ENCODE measurements around the gene LRP1-AS.

- TF ChIP-seq ZNF207 (IDR thresholded peaks at IDR 0.05; ENCODE audit: borderline replicate concordance) (no peak), POLR2AphosphoS2 (IDR thresholded peaks at IDR 0.05; ENCODE audit: low read depth, low read length) (no peak), ZBTB11 (CRISPR knock-in tag; IDR thresholded peaks at IDR 0.05) (no peak)
- TF ChIP-seq, protein P1, sequence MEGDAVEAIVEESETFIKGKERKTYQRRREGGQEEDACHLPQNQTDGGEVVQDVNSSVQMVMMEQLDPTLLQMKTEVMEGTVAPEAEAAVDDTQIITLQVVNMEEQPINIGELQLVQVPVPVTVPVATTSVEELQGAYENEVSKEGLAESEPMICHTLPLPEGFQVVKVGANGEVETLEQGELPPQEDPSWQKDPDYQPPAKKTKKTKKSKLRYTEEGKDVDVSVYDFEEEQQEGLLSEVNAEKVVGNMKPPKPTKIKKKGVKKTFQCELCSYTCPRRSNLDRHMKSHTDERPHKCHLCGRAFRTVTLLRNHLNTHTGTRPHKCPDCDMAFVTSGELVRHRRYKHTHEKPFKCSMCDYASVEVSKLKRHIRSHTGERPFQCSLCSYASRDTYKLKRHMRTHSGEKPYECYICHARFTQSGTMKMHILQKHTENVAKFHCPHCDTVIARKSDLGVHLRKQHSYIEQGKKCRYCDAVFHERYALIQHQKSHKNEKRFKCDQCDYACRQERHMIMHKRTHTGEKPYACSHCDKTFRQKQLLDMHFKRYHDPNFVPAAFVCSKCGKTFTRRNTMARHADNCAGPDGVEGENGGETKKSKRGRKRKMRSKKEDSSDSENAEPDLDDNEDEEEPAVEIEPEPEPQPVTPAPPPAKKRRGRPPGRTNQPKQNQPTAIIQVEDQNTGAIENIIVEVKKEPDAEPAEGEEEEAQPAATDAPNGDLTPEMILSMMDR (IDR thresholded peaks at IDR 0.05 in 2 of 3, conservative IDR thresholded peaks at IDR 0.05 in 1 of 3; ENCODE audit: control insufficient read depth in 2 of 3, extremely low read depth in 1 of 3, insufficient read depth in 1 of 3, low read depth in 3 of 3, low read length in 3 of 3) = no peak
Observed at GRCh38 chr12:57123813-57124212, 23.6 kb downstream of the LRP1-AS start.

Data from GM12878 (cell line).